ENCODE results near the gene LRFN4.

The LRFN4 gene

GRCh38 chr11:66870616-66871520 lies 14.0 kb downstream of the LRFN4 start:
- no peak for DNase-seq (ENCODE audit: low spot score)

DNA sequence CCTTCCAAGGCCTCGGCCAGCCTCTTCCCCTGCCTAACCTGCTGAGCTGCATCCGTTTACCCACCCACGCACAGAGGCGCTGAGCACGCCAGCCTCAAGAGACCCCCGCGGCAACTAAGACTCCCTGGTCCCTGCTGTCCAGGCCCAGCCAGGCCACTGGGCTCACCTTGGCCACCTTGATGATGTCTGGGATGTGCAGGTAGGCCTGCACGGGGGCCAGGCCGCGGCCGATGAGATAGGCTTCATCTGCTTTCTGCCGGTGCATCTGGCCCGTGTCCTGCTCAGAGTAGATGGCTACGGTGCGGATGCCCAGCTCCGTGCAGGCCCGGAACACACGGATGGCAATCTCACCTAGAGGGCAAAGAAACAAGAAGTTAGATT lies 14.6 kb downstream of the LRFN4 start:
- DNase-seq (ENCODE audit: low spot score) = no peak

- no peak for DNase-seq (ENCODE audit: low spot score)
Measured at GRCh38 chr11:66874232-66874631, 17.4 kb downstream of the LRFN4 start.

GRCh38 chr11:66875378-66875777 lies 18.5 kb downstream of the LRFN4 start:
- no peak for DNase-seq (ENCODE audit: low spot score)

GRCh38 chr11:66877588-66878385 lies 20.9 kb downstream of the LRFN4 start:
- DNase-seq (ENCODE audit: low spot score) = no peak

GRCh38 chr11:66878474-66878873 lies 21.6 kb downstream of the LRFN4 start:
- no peak for DNase-seq (ENCODE audit: low spot score)

GRCh38 chr11:66879000-66879399 lies 22.1 kb downstream of the LRFN4 start:
- DNase-seq (ENCODE audit: low spot score) = no peak

- no peak for DNase-seq (ENCODE audit: low spot score)
Measured at GRCh38 chr11:66879583-66879982, 22.7 kb downstream of the LRFN4 start.

DNA sequence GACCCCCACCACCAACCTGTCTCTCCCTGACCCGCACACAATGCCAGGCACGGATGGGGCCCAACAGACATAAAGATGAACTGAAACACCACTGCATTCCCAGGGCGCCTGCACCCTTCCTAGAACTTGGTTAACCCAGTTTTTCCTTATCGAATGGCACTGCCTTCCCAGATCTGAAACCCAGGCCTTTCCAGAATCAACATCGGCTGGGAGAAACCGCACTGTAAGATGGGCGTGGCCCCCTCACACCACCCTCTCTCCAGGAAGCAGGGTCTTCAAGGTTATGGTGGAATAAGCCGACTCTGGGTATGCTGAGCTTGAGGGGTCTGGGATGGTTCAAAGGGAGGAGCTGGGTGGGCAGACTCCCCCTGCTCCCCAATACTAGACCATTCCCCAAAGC lies 23.1 kb downstream of the LRFN4 start:
- DNase-seq (ENCODE audit: low spot score) = no peak

GRCh38 chr11:66880496-66881450 lies 23.9 kb downstream of the LRFN4 start:
- no peak for DNase-seq (ENCODE audit: low spot score)

GRCh38 chr11:66881451-66881835 lies 24.6 kb downstream of the LRFN4 start:
- DNase-seq (ENCODE audit: low spot score) = no peak

GRCh38 chr11:66881927-66882452 lies 25.1 kb downstream of the LRFN4 start:
- DNase-seq (ENCODE audit: low spot score) = no peak

- DNase-seq (ENCODE audit: low spot score) = no peak
Measured at GRCh38 chr11:66882561-66883015, 25.7 kb downstream of the LRFN4 start.

DNA sequence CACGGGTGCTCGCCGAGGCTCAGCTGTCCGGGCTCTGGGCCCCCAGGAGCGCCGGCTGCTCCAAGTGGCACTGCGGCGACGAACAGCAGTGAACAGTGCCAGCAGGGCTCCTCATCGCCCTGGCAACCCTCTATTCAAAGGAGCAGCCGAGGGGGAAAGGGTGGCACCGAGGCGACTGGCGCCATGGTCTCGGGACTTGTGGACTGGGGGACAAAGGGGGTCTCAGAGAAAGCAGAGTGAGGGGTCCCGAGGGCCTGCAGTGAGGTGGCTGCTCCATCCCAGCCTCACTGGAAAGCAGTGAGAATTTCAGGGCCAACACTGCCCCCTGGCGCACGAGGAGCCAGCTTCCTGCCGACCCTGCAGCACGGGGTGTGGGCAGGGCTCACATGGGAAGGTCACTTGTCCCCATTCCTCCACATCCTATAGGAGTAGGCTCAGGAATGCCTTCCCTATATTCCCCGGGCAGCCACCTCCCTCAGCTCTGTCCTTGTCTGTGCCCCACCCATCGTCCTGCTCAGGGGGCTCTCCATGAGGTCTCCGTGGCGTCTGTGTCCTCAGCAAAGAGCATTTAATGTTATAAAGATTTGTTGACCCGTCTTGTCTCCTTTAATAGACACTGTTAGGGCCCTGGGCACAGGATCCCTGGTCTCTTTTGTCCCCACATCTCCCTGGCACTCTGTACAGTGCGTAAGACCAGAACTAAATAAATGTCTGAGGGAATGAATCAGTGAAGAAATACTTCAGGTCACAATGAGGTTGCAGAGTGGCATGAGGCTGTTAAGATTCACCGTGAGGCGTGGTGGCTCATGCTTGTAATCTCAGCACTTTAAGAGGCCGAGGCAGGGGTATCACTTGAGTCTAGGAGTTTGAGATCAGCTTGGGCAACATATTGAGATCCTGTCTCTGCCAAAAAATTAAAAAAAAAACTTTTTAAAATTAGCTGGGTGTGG lies 26.4 kb downstream of the LRFN4 start:
- peak; percentile 62 for DNase-seq (ENCODE audit: low spot score)

- DNase-seq (ENCODE audit: low spot score) = no peak
Measured at GRCh38 chr11:66884443-66884842, 27.6 kb downstream of the LRFN4 start.

- DNase-seq (ENCODE audit: low spot score) = peak; percentile 67
Measured at GRCh38 chr11:66885469-66885868, 28.6 kb downstream of the LRFN4 start.

DNA sequence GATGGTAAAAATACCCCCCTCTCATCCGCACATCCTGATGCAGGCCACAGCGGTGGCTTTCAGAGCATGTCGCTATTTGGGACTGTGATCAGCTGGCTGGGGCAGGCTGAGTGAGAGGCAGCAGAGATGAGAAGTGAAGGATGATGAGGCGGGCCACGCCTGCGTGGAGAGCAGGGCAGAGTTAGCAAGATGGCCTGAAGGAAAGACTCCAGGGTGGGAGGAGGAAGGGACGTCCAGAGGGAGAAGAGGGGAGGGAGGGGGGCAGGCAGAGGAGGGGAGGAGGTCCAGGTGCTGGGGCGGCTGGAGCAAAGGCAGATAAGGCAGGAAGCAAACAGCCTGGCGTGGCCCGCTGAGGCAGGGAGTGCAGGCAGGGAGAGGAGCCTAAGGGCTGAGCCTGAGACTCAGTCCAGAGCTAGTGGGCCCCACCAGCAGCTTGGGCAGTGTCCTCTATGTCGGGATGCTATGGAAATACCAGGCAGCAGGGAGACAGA lies 29.1 kb downstream of the LRFN4 start:
- DNase-seq (ENCODE audit: low spot score) = peak; percentile 77

DNA sequence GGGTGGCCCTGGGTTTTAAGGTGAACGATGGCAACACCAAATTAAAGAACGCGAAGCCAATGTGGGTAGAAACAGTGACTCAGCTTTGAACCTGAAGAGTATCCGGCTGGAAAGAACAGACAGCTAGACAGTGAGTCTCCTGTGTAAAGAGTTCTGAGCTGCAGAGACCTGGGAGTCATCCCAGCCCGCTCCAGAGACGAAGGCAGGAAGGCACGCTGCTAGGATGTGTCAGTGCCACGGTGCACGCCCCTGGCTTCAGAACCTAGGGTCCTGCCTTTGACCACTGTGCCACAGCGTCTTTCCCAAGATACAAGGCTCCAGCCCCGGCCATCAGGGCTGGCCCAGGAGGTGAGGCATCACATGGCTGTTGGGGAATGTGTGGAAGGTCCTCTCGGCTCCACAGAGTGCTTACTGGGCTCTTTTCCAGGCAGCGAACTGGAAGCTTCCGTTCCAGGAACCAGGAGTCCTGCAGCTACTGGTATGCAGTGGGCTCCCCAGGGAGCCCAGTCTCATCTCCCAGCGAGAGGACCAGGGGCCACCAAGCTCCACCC lies 29.9 kb downstream of the LRFN4 start:
- DNase-seq (ENCODE audit: low spot score) = no peak

DNA sequence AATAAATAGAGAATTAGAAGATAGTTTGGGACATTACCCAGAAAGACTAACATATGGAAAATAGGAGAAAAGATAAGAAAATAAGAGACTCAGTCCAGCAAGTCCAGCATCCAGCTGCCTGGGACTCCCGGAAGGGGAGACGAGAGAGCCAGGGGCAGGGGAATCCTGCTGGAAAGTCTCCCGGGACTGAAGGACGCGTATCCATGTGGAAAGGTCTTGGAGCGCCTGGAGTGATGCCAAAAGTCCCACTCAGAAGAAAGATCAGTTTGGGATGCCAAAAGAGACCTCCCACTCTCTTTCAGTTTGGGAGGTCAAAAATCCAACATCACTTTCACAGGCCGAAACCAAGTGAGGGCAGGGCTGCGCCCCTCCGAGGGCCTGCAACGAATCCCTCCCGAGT lies 30.7 kb downstream of the LRFN4 start:
- DNase-seq (ENCODE audit: low spot score) = no peak

DNA sequence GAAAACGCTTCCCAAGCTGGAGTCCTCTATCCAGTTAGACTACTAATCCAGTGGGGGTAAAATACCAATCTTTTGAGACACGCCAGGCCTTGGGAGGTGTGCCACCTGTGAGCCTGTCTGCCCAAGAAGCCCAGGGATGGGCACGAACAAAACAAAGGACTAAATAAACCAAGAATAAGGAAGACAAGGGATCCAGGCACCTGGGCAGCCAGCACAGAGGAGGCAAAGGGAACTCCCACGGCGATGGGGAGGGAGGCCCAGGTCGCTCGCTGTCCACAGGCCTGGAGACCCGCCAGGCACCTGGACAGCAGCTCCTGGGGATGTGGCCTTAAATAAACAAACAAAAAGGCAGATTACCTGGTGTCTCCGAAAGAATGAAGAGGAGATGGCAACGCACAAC lies 31.4 kb downstream of the LRFN4 start:
- DNase-seq (ENCODE audit: low spot score) = no peak

Measured in SK-N-DZ (cell line).